Loucy (cell line): Measurements from ENCODE around the gene UNC5A.

Source experiments
- H2AFZ ChIP-seq: fragments of 200-600 bp; sonication (generic); 2 replicates; pipeline ENCODE4 v1.6.0; 2016; ENCODE audit warnings: antibody characterized with exemption, mild to moderate bottlenecking, low read length, moderate library complexity
- H3F3A ChIP-seq: fragments of 200-600 bp; 2 replicates; pipeline ENCODE4 v1.6.0; 2016; ENCODE audit warnings: antibody characterized with exemption, low read depth, mild to moderate bottlenecking
- H3K27me3 ChIP-seq: fragments of 200-600 bp; sonication (generic); 2 replicates; pipeline ENCODE4 v1.6.1; 2014; ENCODE audit warnings: low read length, mild to moderate bottlenecking; ENCODE audit not compliant: insufficient read depth, poor library complexity, severe bottlenecking
- H3K36me3 ChIP-seq: fragments of 200-600 bp; sonication (generic); 2 replicates; pipeline ENCODE4 v1.6.1; 2016; ENCODE audit warnings: low read length; ENCODE audit not compliant: insufficient read depth
- H3K4me1 ChIP-seq: fragments of 200-600 bp; sonication (generic); 2 replicates; pipeline ENCODE4 v1.5.1; 2014; ENCODE audit warnings: low read length, mild to moderate bottlenecking; ENCODE audit not compliant: insufficient read depth, poor library complexity, severe bottlenecking
- H3K4me2 ChIP-seq: fragments of 200-600 bp; sonication (generic); 2 replicates; pipeline ENCODE4 v1.6.0; 2014; ENCODE audit warnings: antibody characterized with exemption, low read length, low read depth, mild to moderate bottlenecking; ENCODE audit not compliant: poor library complexity, severe bottlenecking
- H3K4me3 ChIP-seq: fragments of 200-600 bp; sonication (generic); 2 replicates; pipeline ENCODE4 v1.5.1; 2014; ENCODE audit warnings: low read length, mild to moderate bottlenecking, mixed read lengths; ENCODE audit not compliant: poor library complexity, severe bottlenecking
- H3K79me2 ChIP-seq: fragments of 200-600 bp; sonication (generic); 2 replicates; pipeline ENCODE4 v1.6.1; 2014; ENCODE audit warnings: low read length; ENCODE audit not compliant: insufficient read depth
- H3K9ac ChIP-seq: fragments of 200-600 bp; sonication (generic); 2 replicates; pipeline ENCODE4 v1.6.0; 2014; ENCODE audit warnings: mild to moderate bottlenecking, low read depth, low read length, moderate library complexity; ENCODE audit not compliant: poor library complexity, severe bottlenecking
- H3K9me2 ChIP-seq: fragments of 200-600 bp; sonication (generic); replicated peaks from 2 replicates; pipeline ENCODE4 v1.6.1; 2016; ENCODE audit warnings: low read depth, low read length, mixed read lengths
- H3K9me3 ChIP-seq: fragments of 200-600 bp; sonication (generic); 2 replicates; pipeline ENCODE4 v1.6.1; 2014; ENCODE audit warnings: mild to moderate bottlenecking, antibody characterized with exemption, low read length, low read depth; ENCODE audit not compliant: insufficient read depth
- H4K20me1 ChIP-seq: fragments of 200-600 bp; sonication (generic); 2 replicates; pipeline ENCODE4 v1.6.0; 2014; ENCODE audit warnings: antibody characterized with exemption, low read length, mild to moderate bottlenecking; ENCODE audit not compliant: insufficient read depth, poor library complexity, severe bottlenecking
- CTCF ChIP-seq: fragments of 200-600 bp; sonication (generic); conservative IDR thresholded peaks from 2 replicates; pipeline ENCODE4 v1.5.1; 2014; ENCODE audit warnings: mild to moderate bottlenecking, antibody characterized with exemption, low read length
- EZH2phosphoT487 ChIP-seq: fragments of 200-600 bp; IDR thresholded peaks from 2 replicates; pipeline ENCODE4 v1.6.1; 2018; ENCODE audit warnings: antibody characterized with exemption, mild to moderate bottlenecking, moderate library complexity, borderline replicate concordance

The UNC5A gene

GRCh38 chr5:176803943-176804498 is 6.3 kb upstream of the UNC5A start:
- H3F3A ChIP-seq, result no peaks in the 10 kb centered on the region
- H4K20me1 ChIP-seq, result no peaks in the 10 kb centered on the region
- no peak overlapping the region for H3K4me3 ChIP-seq
- no peaks in the 10 kb centered on the region for H3K79me2 ChIP-seq
- no peak overlapping the region for H2AFZ ChIP-seq
- no peak for TF ChIP-seq EZH2phosphoT487
- no peak for TF ChIP-seq CTCF
- H3K36me3 ChIP-seq, result no peaks in the 10 kb centered on the region
- H3K9ac ChIP-seq, result no peak overlapping the region
- no peak overlapping the region for H3K4me2 ChIP-seq
- H3K27me3 ChIP-seq, result no peaks in the 10 kb centered on the region
- H3K4me1 ChIP-seq, result no peaks in the 10 kb centered on the region
- H3K9me2 ChIP-seq, result no peaks in the 10 kb centered on the region
- no peaks in the 10 kb centered on the region for H3K9me3 ChIP-seq

DNA sequence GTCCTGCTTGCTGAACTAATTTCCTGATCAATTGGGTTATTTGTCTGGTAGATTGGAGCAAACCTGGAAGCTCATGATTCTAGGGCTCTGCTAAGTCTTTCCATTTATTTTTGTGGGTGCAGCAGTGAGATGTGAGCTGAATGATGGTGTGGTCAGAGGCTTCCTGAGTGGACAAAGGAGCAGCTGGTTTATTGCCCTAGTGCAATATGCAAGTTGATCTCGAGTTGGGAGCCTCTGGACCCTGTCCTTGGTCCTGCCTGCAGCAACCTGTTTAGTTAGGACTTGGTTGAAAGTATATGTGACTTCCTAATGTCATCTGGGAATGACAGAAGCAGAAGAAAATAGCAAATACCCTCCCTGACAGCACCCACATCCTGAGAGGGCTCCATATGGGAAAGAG is 4.2 kb upstream of the UNC5A start:
- Histone ChIP-seq H3K4me3 (no peak overlapping the region), H3F3A (no peaks in the 10 kb centered on the region), H3K9ac (no peak overlapping the region), H3K27me3 (no peaks in the 10 kb centered on the region), H3K36me3 (no peaks in the 10 kb centered on the region), H3K4me1 (no peaks in the 10 kb centered on the region), H4K20me1 (no peaks in the 10 kb centered on the region), H3K79me2 (no peaks in the 10 kb centered on the region), H3K9me2 (no peaks in the 10 kb centered on the region), H3K9me3 (no peaks in the 10 kb centered on the region), H2AFZ (no peak overlapping the region), H3K4me2 (no peak overlapping the region)
- no peak for TF ChIP-seq CTCF
- TF ChIP-seq EZH2phosphoT487, result no peak

- H3F3A ChIP-seq, result no peaks in the 10 kb centered on the region
- H3K9ac ChIP-seq, result no peak overlapping the region
- no peaks in the 10 kb centered on the region for H3K36me3 ChIP-seq
- no peaks in the 10 kb centered on the region for H3K4me1 ChIP-seq
- no peaks in the 10 kb centered on the region for H3K79me2 ChIP-seq
- no peaks in the 10 kb centered on the region for H3K27me3 ChIP-seq
- H4K20me1 ChIP-seq, result no peaks in the 10 kb centered on the region
- no peak overlapping the region for H3K4me2 ChIP-seq
- TF ChIP-seq EZH2phosphoT487 (no peak), CTCF (no peak)
- H2AFZ ChIP-seq, result no peak overlapping the region
- no peaks in the 10 kb centered on the region for H3K9me2 ChIP-seq
- H3K9me3 ChIP-seq, result no peaks in the 10 kb centered on the region
- no peak overlapping the region for H3K4me3 ChIP-seq
These were observed 747 bp upstream of the UNC5A start for GRCh38 chr5:176809544-176810080.
